HG02571 (cell line): ENCODE measurements around the gene LIMCH1.

ENCODE experiments used
- ATAC-seq: cut with Tn5 transposase; IDR thresholded peaks from one replicate; pipeline ENCODE4 v1.9.1; 2021; ENCODE audit warnings: mild to moderate bottlenecking, moderate library complexity; ENCODE audit not compliant: unreplicated experiment

The LIMCH1 gene

GRCh38 chr4:41602886-41603498 is 65.0 kb downstream of the LIMCH1 start:
- ATAC-seq: no peak

- no peak for ATAC-seq
Measured at GRCh38 chr4:41609851-41610250, 71.9 kb downstream of the LIMCH1 start.

GRCh38 chr4:41610474-41610873 is 72.5 kb downstream of the LIMCH1 start:
- no peak for ATAC-seq

- ATAC-seq: no peak
Measured at GRCh38 chr4:41611124-41611838, 73.3 kb downstream of the LIMCH1 start.

- no peak for ATAC-seq
Measured at GRCh38 chr4:41611881-41612871, 74.2 kb downstream of the LIMCH1 start.

- ATAC-seq: no peak
Measured at GRCh38 chr4:41613386-41613785, 75.4 kb downstream of the LIMCH1 start.

DNA sequence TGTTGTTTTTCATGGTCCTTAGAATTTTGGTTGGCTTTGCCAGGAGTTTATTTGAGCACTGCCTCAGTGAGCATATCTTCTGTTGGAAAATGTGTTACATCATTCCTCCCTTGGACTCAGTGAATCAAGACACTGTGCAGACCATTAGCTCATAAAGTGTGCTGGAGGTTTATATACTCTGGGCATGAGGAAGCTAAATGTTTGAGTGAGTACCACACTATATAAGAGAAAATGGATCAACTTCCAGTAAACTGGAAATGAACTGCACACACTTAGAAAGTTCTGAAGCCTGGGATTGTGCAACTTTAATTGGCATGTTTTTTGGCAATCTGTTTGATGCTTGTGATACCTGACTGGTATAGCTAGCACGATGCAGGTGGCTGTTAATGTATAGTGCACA is 75.9 kb downstream of the LIMCH1 start:
- ATAC-seq: no peak

GRCh38 chr4:41614519-41614918 is 76.6 kb downstream of the LIMCH1 start:
- no peak for ATAC-seq

- no peak for ATAC-seq
Measured at GRCh38 chr4:41619161-41619560, 81.2 kb downstream of the LIMCH1 start.

GRCh38 chr4:41620594-41621256 is 82.8 kb downstream of the LIMCH1 start:
- no peak for ATAC-seq

- no peak for ATAC-seq
Measured at GRCh38 chr4:41622787-41623186, 84.8 kb downstream of the LIMCH1 start.

GRCh38 chr4:41624765-41625164 is 86.8 kb downstream of the LIMCH1 start:
- ATAC-seq: no peak

DNA sequence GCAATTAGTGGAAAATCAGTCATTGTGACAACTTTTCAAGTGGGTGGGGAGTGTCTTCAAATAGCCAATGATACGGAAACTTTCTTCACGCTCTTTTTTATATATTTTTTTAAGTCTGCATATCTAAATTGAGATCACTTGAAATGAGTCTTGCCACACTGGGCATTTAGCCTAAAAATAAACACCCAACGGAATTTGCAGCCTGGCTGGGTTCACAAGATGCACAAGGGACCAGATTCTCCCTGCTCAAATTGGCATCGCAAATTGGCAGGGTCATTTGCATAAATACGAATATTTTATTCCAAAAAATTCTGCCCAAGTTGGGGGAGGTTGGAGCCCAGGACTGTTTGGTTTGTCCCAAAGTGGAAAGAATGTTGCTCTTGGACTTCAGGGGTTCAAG is 87.6 kb downstream of the LIMCH1 start:
- ATAC-seq: no peak

DNA sequence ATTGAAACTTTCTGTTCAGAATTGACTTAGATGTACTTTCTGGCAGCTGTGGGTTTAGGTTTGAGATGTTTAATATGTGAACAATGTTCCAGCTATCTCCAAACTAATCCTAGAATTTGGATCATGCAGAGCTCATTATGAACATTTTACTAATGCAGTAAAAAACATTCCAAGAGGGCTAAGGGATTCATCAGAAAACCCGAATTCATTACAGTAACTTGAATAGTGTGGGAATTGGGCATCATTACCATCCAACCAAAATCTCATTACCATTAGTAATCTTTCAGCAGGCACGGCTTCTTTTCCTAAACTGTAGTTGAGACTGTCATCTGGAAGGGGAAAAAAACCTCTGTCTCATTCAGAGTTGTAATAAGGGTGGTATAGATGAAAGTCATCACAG is 91.0 kb downstream of the LIMCH1 start:
- no peak for ATAC-seq

DNA sequence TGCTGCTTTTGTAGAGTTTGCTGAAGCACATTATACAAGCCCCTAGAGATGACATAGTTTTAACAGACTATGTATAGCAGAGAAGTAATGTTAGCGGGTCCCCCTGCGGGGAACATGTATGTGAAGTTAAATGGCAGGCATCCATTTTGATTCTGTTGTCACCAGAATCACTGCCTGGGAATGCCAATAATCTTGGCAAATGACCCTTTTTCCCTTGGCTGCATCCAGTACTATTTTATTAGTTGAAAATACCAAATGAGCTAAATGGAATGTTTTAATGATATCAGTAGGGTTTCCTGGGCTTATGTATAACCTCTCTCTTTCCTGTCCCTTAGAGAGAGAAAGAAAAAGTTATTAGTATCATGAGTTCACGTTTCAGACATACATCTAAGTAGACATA is 93.6 kb downstream of the LIMCH1 start:
- no peak for ATAC-seq

GRCh38 chr4:41632481-41633073 is 94.6 kb downstream of the LIMCH1 start:
- no peak for ATAC-seq

DNA sequence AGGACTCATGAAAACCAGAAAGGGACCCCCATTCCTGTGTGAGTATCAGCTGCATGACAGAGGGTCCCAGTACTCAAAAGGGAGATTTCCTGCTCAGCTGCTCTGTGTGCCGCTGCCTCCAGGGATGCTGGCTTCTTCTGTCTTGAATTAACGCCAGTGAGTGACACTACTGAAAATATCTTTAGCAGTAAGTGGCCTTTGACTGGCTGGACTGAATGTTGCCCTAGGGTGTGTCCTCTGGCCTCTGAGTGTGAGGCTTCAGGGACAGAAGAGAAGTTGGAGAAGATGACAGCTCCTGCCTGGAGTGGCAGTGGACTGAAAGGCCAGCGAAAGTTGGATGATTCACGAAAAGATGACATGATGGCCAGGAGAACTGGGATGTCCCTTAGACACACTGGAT is 95.4 kb downstream of the LIMCH1 start:
- ATAC-seq: no peak

- no peak for ATAC-seq
Measured at GRCh38 chr4:41635441-41635840, 97.5 kb downstream of the LIMCH1 start.

- ATAC-seq: no peak
Measured at GRCh38 chr4:41638203-41638602, 100.2 kb downstream of the LIMCH1 start.

- ATAC-seq: no peak
Measured at GRCh38 chr4:41638866-41639265, 100.9 kb downstream of the LIMCH1 start.

DNA sequence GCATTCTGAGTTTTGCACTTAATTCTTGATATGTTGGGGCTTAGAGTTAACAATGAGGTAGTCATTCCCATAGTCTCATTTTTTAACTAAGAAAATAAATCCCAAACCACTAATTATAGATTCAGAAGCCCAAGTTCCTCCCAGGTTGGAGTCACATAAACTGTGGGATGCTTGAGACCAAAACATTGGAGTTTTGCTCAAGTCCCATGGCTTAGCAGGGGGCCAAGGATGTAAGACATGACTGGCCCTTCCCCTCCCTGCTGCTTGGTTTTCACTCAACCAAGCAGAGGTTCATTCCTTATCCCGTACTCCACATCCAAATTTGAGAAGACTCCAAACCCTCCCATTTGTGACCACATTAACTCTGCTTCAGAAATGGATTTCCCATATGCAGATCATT is 101.3 kb downstream of the LIMCH1 start:
- no peak for ATAC-seq
